CD4-positive, alpha-beta T cell treated with Interleukin-12 subunit alpha and Interleukin-12 subunit beta, for 1 hour (primary cell): ENCODE data around the gene TMEM179B.
"Not testable (repeated sequence)": the region's sequence is repeated elsewhere in the genome, so short reads cannot be mapped to it uniquely, and the experiment has no call there.

Source experiments
- DNase-seq: peaks from one replicate; pipeline ENCODE4 v3.0.0-alpha.2; 2020

The TMEM179B gene

GRCh38 chr11:62791501-62792201 lies 4.4 kb downstream of the TMEM179B start, which contains the start of gene TMEM223:
Gene TMEM223 (minus strand): TSS chr11:62792006. CDS start chr11:62791994, 12 bp downstream.
- DNase-seq, result peak; percentile 91

GRCh38 chr11:62792202-62792575 lies 5.0 kb downstream of the TMEM179B start:
- no peak for DNase-seq

DNA sequence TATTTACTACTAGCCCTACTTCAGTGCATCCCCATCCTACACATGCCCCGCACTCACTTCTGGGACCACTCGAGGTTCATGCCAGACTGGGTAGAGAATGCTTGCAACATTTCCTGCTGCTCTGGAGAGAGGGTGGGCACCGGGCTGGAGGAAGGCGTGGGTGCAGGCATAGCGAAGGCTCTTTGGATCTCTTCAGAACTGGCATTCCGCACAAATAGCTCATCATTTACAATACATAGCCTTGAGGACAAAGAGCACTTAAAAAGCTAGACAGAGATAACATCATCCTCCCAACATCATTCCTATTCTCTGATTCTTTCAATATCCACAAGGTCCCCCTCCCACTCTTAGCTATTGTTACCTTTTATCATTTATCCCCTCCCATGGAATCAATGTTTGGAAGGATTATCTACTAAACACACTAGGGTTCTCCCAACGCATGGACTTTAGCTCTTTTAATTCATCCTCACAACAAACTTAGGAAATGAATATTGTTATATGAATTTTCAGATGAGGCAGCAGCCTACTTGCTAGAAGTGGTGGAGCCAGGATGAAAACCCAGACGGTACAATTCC lies 7.1 kb downstream of the TMEM179B start:
- no peak for DNase-seq

DNA sequence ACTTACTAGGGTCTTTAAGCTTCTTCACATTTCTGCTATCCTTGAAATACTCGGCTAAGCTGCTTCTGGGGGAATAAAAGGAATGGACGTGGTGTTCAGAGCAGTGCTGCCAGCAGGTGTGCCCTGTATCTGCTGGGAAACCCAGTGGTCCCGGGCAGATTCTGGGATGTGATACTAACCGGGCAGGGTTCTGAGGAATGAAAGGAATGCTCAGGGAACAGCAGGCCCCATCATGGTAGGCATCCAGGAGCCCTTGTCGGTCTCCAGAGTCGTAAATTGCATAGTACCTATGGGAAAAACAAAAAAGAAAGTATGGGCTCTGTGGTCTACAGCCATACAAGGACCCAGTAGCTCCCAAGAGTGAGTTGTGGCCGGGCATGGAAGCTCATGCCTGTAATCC lies 9.1 kb downstream of the TMEM179B start:
- no peak for DNase-seq

- no peak for DNase-seq
Observed at GRCh38 chr11:62799486-62799885, 12.3 kb downstream of the TMEM179B start.

DNA sequence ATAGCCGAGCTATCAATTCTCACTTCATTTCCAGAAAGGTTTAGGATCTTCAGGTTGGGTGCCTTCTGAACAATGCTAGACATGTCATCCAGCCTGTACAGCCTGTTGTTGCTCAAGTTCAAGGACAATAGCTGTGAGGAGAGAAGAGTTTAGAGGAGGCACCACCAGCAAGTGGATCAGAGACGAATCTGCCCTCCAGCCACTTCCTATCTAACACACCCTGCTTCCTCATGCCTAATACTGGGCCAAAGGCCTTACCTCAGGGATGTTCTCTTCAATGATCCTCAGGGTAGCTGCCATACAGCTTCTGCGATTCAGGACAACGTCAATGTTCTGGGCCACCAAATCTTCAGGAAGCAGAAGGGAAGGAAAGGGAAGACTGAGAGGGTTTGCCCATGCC lies 13.9 kb downstream of the TMEM179B start:
- DNase-seq, result no peak

GRCh38 chr11:62804310-62805075 lies 17.3 kb downstream of the TMEM179B start:
- DNase-seq, result no peak

GRCh38 chr11:62805076-62805892 lies 18.1 kb downstream of the TMEM179B start, which contains the start of gene NXF1:
Gene NXF1 (minus strand): TSS chr11:62805440. CDS start chr11:62805356, 84 bp downstream.
- DNase-seq, result peak; percentile 97

DNA sequence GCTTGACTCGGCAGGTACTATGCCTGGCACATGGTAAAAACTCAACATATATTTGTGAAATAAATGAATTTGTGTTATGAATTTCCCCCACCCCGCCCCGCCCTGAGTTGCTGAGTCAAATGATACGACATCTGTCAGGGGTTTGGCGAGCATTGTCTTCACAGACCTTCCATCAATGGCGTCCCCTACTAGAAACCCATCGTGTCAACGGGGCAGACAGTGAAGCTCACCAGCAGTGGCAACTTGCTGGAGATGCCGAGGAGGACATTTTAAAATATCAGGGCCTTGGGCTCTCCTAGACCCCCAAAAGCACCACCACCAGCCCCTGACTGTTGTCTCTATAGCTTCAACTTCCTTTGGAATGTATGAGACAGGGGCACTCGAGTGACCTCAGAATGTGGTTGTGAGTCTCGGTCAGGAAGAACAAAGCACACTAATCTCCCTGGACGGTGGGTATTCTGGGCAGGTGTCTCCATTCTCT lies 18.8 kb downstream of the TMEM179B start:
- peak; percentile 48 for DNase-seq

- no peak for DNase-seq
Observed at GRCh38 chr11:62806611-62807121, 19.5 kb downstream of the TMEM179B start.

GRCh38 chr11:62810748-62811147 lies 23.5 kb downstream of the TMEM179B start:
- no peak for DNase-seq

- no peak for DNase-seq
Observed at GRCh38 chr11:62811659-62812058, 24.5 kb downstream of the TMEM179B start.

DNA sequence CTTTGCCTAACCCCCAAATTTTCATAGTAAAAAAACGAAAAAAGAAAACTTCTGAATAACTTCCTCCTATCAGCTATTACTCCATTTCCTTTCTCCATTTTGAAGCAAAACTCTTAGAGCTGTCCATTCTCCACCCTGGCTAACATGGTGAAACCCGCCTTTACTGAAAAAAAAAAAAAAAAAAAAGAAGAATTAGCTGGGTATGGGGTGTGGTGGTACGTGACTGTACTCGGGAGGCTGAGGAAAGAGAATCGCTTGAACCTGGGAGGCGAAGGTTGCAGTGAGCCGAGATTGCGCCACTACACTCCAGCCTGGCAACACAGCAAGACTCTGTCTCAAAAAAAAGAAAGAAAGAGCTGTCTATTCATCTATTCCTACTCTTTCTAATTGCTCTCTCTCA lies 29.4 kb downstream of the TMEM179B start:
- no peak for DNase-seq

GRCh38 chr11:62817129-62817528 lies 29.9 kb downstream of the TMEM179B start:
- no peak for DNase-seq

- DNase-seq, result no peak
Observed at GRCh38 chr11:62823677-62824076, 36.5 kb downstream of the TMEM179B start.

DNA sequence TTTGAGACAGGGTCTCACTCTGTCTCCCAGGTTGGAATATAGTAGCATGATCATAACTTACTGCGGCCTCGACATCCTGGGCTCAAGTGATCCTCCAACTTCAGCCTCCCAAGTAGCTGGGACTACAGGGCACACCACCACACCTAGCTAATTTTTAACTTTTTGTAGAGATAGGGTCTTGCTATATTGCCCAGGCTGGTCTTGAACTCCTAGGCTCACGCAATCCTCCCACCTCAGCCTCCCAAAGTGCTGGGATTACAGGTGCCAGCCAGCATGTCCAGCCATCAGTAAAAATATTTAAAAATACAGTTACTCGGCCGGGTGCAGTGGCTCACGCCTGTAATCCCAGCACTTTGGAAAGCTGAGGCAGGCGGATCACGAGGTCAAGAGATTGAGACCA lies 40.9 kb downstream of the TMEM179B start:
- not testable (repeated sequence) for DNase-seq

DNA sequence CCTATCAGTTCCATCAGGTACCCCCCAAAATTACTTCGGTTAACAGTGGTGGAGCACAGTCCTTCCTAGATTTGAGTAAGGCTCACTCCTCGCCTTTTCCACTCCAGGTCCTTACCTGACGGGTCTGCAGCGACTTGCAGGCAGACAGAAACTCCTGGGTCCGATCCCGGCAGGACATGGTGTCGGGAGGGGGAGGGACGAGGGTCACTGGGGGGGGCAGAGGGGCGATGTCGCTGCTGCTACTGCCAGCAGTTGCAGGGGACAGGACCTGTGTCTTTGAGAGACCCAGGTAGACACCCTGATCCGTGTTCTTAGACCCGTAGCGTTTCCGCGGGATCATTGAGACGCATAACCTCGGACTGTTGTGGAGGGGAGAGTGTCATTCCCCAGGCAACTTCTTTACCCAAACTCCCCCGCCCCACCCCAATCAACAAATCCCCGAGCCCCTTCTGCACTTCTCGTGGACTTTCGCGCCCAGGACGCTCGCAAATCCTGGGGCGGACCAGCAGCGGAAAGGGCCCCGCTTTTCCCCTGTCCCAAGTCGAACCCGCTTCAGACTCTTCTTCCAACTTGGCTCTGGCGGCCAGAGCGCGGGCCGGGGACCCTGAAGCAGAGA lies 43.8 kb downstream of the TMEM179B start:
- no peak for DNase-seq

- peak; percentile 100 for DNase-seq
Observed at GRCh38 chr11:62831520-62832335, 44.5 kb downstream of the TMEM179B start, which contains the start of gene STX5. Gene STX5 (minus strand): TSS chr11:62832051. CDS start chr11:62831243, 808 bp downstream.

DNA sequence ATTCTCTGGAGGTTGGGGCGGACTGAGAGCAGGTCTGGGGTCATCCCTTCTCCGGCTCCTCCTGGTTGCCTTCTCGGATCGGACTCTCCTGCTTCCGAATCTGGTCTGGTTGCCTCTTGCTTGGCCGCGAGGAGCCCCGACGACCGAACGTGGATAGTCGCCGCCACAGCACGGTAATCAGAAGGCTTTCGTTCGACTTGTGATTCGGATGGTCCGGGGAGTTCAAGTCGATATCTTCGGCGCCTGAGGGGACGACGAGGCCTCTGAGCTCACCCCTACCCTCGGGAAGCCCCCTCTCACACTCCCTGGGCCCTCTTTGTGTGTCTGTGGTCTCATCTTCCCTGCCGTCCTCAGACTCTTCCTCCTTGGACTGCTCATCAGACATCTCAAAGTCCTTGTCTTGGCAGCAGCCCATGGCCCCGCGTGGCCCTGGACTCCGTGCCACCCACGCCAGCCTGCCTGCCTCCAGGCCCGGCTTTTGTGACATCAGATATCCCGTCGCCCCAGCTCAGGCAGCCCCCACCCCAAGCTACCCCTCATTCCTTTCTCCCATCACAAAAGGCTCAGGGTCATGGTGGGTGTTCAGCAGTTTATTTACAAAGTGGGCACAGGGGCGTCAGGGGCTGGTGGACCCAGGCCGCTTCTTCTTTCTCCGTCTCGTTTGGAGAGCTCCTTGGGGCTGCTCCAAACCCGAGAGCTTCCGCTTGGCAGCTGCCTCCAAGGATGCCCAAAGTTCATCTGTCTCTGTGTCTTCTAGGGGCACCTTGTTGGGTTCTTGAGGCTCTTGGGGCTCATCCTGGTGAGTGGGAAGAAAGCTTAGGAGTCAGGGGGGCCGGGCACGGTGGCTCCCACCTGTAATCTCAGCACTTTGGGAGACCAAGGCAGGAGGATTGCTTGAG lies 45.4 kb downstream of the TMEM179B start, which contains the start of gene TEX54:
TEX54 (minus strand) TSS at position 506 of the 899 bp plus-strand sequence.
- no peak for DNase-seq

DNA sequence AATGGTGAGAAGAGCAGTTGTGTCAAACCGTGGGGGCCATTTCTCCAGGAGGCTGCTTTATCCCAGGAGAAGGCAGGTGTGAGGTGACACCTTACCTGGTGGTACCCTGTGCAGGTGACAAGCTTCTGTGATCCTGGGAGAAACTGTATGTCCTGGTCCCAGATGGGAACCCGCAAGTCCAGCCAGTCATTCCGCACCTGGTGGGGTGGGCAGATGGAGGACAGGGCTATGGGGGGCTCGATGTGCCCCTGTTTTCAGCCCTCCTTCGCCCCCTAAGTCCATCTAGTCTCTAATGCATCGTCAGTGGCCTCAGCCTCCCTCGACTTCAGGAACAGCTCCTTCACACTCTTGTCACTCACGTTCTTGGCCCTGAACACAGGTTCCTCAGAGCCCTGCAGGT lies 48.1 kb downstream of the TMEM179B start:
- DNase-seq, result no peak
